Panc1 (cell line): Measurements from ENCODE around the gene DDA1. TPM values are rescaled to one million over a fixed set of nuclear protein-coding genes. Genes with fewer than 3 reads are reported as not detected.

Source experiments
- ATAC-seq: fragments of 200-7000 bp; cut with Tn5 transposase; 2 replicates; pipeline ENCODE4 v1.9.1; 2020; ENCODE audit warnings: mild to moderate bottlenecking, moderate library complexity
- BruUV-seq: library from RNA; stranded (reverse); fragments of 400-500 nt; replicated peaks from 2 replicates; lab custom pipeline; 2021; lab: Mats Ljungman, UMichigan
- CTCF ChIA-PET: fragments of 300-600 bp; sonication (Branson Sonifier 250); formaldehyde crosslinking; loops from one replicate; lab custom pipeline; 2022; ENCODE audit warnings: antibody characterized with exemption; lab: Charles Lee
- POLR2A ChIA-PET: fragments of 300-600 bp; sonication (Branson Sonifier 250); formaldehyde crosslinking; loops from one replicate; lab custom pipeline; 2022; ENCODE audit warnings: antibody characterized with exemption; lab: Charles Lee
- DNase-seq: peaks from one replicate; pipeline ENCODE4 v3.0.0-alpha.2; 2010; ENCODE audit warnings: low read depth, low spot score
- H3K27ac ChIP-seq: 2 replicates; pipeline ENCODE4 v1.5.1; 2011; ENCODE audit warnings: mild to moderate bottlenecking, low read length, inconsistent platforms
- H3K27me3 ChIP-seq: fragments of 200-500 bp; sonication (Bioruptor generic); 2 replicates; pipeline ENCODE4 v1.6.0; 2014; ENCODE audit warnings: low read length, inconsistent platforms; ENCODE audit not compliant: control insufficient read depth, insufficient read depth
- H3K36me3 ChIP-seq: fragments of 200-500 bp; sonication (Bioruptor generic); 2 replicates; pipeline ENCODE4 v1.5.1; 2014; ENCODE audit warnings: inconsistent platforms, mild to moderate bottlenecking, low read length, moderate library complexity; ENCODE audit not compliant: control insufficient read depth, insufficient read depth
- H3K4me1 ChIP-seq: 2 replicates; pipeline ENCODE4 v1.5.1; 2011; ENCODE audit warnings: inconsistent platforms, mild to moderate bottlenecking, low read length, moderate library complexity; ENCODE audit not compliant: control insufficient read depth, insufficient read depth
- H3K4me3 ChIP-seq, 2 experiments: 2 replicates each; pipeline ENCODE4 v1.5.1; 2011 to 2012; ENCODE audit warnings: low read depth in 2 of 2, low read length in 2 of 2, mild to moderate bottlenecking in 2 of 2, inconsistent platforms in 1 of 2, moderate library complexity in 1 of 2
- H3K9me3 ChIP-seq: fragments of 200-500 bp; sonication (Bioruptor generic); 2 replicates; pipeline ENCODE4 v1.5.1; 2014; ENCODE audit warnings: low read depth, mild to moderate bottlenecking, inconsistent platforms, low read length, moderate library complexity; ENCODE audit not compliant: control insufficient read depth, insufficient read depth
- POLR2AphosphoS5 ChIP-seq: IDR thresholded peaks from 2 replicates; pipeline ENCODE4 v1.6.1; 2012; ENCODE audit warnings: mild to moderate bottlenecking, low read depth, low read length, moderate library complexity
- SIN3A ChIP-seq: IDR thresholded peaks from 2 replicates; pipeline ENCODE4 v1.6.1; 2012; ENCODE audit warnings: low read depth, mild to moderate bottlenecking, low read length, moderate library complexity, borderline replicate concordance; ENCODE audit not compliant: insufficient read depth
- TCF7L2 ChIP-seq: IDR thresholded peaks from 2 replicates; pipeline ENCODE4 v1.6.1; 2011; ENCODE audit warnings: mild to moderate bottlenecking, low read depth, low read length, inconsistent platforms
- in situ Hi-C: cut with HindIII; loops from 2 replicates; pipeline ENCODE4 v1.10.0; 2016; ENCODE audit warnings: low sequenced_read_pairs, low pct_unique_long_range_greater_than_20kb
- intact Hi-C: fragments of 100-400 bp; cut with micrococcal nuclease; formaldehyde crosslinking; loops from one replicate; pipeline ENCODE4 v1.10.0; 2022; ENCODE audit not compliant: unreplicated experiment
- total RNA-seq: library from RNA; stranded (reverse); gene quantifications from one replicate; pipeline ENCODE4 v1.2.1, GENCODE V29; 2021; ENCODE audit not compliant: unreplicated experiment
- TF ChIP-seq, protein P1 (sequence below): fragments of 450-650 bp; IDR thresholded peaks from 2 replicates; pipeline ENCODE4 v1.5.1; 2017; ENCODE audit warnings: mild to moderate bottlenecking
- TF ChIP-seq, protein P2 (sequence below), 2 experiments: IDR thresholded peaks; 2 replicates each; pipeline ENCODE4 v1.6.1; 2011 to 2012; ENCODE audit warnings: low read depth in 2 of 2, control low read depth in 1 of 2, low read length in 1 of 2, mild to moderate bottlenecking in 1 of 2, moderate library complexity in 1 of 2; ENCODE audit not compliant: insufficient read depth in 1 of 2

Gene DDA1
- total RNA-seq, 1 experiment from 2014 or later: 56.0 TPM

DNA sequence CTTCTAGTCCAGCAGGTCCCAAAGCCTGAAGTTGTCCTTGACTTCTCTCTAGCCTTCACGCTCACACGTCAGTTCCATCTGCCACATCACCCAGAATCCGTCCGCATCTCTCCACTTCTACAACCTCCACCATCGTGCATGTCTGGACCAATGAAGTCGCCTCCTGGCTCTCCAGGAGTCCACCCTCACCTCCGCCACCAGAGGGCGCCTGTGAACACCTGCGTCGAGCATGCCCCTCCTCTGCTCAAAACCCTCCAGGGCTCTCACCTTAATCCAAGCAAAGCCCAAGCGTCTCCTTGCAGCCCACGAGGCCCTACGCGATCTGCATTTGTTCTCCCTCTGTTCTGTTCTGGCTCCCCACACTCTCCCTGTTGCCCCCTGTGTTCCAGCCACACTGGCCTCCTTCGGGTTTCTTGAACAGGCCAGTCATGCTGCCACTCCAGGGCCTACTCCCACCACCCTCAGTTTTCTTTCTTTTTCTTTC is 48.5 kb upstream of the DDA1 start:
- DNase-seq: peak; percentile 52
- Histone ChIP-seq H3K4me1 (no peaks in the 10 kb centered on the region), H3K9me3 (no peaks in the 10 kb centered on the region), H3K4me3 (no peak overlapping the region), H3K27me3 (no peaks in the 10 kb centered on the region), H3K36me3 (no peaks in the 10 kb centered on the region), H3K27ac (peak overlapping the region; percentile 61; the same call in 1 of the 2 replicates)
- TF ChIP-seq, protein P1, sequence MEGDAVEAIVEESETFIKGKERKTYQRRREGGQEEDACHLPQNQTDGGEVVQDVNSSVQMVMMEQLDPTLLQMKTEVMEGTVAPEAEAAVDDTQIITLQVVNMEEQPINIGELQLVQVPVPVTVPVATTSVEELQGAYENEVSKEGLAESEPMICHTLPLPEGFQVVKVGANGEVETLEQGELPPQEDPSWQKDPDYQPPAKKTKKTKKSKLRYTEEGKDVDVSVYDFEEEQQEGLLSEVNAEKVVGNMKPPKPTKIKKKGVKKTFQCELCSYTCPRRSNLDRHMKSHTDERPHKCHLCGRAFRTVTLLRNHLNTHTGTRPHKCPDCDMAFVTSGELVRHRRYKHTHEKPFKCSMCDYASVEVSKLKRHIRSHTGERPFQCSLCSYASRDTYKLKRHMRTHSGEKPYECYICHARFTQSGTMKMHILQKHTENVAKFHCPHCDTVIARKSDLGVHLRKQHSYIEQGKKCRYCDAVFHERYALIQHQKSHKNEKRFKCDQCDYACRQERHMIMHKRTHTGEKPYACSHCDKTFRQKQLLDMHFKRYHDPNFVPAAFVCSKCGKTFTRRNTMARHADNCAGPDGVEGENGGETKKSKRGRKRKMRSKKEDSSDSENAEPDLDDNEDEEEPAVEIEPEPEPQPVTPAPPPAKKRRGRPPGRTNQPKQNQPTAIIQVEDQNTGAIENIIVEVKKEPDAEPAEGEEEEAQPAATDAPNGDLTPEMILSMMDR: peak; percentile 94
- TF ChIP-seq SIN3A: no peak
- no peak for TF ChIP-seq POLR2AphosphoS5
- BruUV-seq: no TSS peak
- ChIA-PET POLR2A (no interaction called here), CTCF (interaction anchor here (0.6 to 0.7 kb wide), 2 partner anchors 12 to 21 kb away, joined by 3 to 10 read pairs; partner anchors contain the start of gene ANKLE1)
- in situ Hi-C loops: no loop called here
- peak; percentile 99 for ATAC-seq
- intact Hi-C loops: no loop called here

DNA sequence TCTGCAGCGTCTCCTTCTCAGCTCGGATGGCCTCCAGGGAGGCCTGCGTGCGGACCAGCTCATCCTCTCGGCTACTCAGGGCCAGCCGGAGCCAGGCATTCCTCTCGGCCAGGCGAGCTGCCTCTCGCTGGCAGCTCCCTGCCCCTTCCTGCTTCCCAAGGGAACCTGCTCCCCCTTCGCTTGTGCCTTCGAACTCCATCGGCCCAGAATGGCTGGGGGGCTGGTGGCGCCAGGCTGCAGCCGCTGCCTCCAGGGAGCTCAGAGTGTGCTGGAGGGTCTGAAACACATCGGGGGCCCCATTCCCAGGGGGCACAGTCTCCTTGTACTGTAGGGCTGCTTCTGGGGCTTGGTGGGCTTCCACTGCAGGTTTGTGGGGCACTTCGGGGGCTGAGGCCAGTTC is 46.8 kb upstream of the DDA1 start:
- CTCF ChIA-PET: no interaction called here
- ATAC-seq (no peak), DNase-seq (no peak)
- peaks cover under 1% of the 10 kb centered on the region; the same call in 1 of the 2 replicates for H3K36me3 ChIP-seq
- H3K9me3 ChIP-seq: no peaks in the 10 kb centered on the region
- H3K4me1 ChIP-seq: no peaks in the 10 kb centered on the region
- H3K27me3 ChIP-seq: no peaks in the 10 kb centered on the region
- BruUV-seq: no TSS peak
- intact Hi-C loops (no loop called here), in situ Hi-C loops (no loop called here)
- POLR2A ChIA-PET: no interaction called here
- H3K4me3 ChIP-seq: no peak overlapping the region
- H3K27ac ChIP-seq: no peak overlapping the region
- TF ChIP-seq POLR2AphosphoS5 (no peak), SIN3A (no peak), TCF7L2 (no peak)
- TF ChIP-seq, protein P2, sequence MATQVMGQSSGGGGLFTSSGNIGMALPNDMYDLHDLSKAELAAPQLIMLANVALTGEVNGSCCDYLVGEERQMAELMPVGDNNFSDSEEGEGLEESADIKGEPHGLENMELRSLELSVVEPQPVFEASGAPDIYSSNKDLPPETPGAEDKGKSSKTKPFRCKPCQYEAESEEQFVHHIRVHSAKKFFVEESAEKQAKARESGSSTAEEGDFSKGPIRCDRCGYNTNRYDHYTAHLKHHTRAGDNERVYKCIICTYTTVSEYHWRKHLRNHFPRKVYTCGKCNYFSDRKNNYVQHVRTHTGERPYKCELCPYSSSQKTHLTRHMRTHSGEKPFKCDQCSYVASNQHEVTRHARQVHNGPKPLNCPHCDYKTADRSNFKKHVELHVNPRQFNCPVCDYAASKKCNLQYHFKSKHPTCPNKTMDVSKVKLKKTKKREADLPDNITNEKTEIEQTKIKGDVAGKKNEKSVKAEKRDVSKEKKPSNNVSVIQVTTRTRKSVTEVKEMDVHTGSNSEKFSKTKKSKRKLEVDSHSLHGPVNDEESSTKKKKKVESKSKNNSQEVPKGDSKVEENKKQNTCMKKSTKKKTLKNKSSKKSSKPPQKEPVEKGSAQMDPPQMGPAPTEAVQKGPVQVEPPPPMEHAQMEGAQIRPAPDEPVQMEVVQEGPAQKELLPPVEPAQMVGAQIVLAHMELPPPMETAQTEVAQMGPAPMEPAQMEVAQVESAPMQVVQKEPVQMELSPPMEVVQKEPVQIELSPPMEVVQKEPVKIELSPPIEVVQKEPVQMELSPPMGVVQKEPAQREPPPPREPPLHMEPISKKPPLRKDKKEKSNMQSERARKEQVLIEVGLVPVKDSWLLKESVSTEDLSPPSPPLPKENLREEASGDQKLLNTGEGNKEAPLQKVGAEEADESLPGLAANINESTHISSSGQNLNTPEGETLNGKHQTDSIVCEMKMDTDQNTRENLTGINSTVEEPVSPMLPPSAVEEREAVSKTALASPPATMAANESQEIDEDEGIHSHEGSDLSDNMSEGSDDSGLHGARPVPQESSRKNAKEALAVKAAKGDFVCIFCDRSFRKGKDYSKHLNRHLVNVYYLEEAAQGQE (IDR thresholded peaks at IDR 0.05; ENCODE audit: insufficient read depth in 1 of 2, low read depth in 2 of 2, low read length in 1 of 2): no peak
- TF ChIP-seq, protein P1: no peak
